Limb (tissue), 2 donors: ENCODE data around the gene PLEKHA3.
"Not testable (repeated sequence)": the region's sequence is repeated elsewhere in the genome, so short reads cannot be mapped to it uniquely, and the experiment has no call there.

Experiments used
- DNase-seq, 2 donors: peaks; one replicate each; pipeline ENCODE4 v3.0.0-alpha.2; 2016; ENCODE audit errors: extremely low spot score in 2 of 2

PLEKHA3 gene

DNA sequence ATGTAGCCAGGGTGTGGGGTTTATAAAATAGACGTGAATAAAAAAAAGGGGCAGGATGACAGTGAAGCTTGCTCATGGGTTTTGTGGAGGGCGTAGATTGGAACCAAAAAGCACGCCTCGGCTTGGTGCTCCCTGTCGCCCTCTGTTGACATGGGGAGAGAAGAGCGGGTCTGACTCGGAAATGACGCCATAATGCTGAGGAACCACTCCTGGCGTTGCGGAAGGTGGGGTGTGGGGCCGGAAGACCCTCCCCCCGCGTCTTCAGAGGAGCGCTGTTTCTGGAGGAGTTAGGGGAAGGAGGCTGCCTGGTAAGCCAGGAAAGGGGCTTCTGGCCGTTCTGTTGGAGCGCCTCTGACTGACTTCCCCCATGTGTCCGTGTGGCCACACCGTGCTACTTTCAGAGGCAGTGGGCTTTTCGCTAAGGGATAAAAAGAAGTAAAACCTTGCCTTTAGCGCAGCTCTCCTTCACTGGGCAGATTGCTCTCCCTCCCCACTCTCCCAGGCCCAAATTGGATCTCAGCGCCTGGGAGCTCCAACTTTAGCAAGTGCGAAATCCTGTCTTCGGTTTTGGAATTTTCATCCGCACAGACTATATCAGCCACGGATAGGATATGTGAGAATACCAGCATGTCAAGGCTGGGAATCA lies 42.8 kb downstream of the PLEKHA3 start:
- DNase-seq = peak; percentile 88 to 90

DNA sequence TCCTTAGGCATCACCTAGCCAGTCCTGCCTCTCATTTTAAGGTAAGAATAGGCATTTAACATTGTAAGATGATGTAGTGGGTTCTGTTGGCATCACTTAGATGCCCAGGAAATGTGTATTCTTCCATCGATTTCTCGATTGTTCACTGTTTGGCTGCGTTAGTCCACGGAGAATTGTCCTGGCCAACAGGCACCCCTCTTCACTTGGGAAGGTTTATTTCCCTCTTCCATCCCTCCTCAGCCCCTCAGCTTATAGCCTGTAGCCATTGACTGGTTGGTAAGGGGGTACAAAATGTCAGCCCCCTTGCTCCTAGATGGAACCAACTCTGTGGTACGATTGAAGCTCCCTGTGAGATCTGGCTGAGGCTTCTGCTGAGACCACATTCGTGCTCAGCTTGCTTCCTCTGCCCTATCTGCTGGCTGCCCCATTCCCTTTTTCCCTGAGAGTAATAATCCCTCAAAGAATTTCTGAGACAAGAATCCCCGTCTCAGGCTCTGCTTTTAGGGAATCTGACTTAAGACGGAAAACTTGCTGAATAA lies 43.4 kb downstream of the PLEKHA3 start:
- DNase-seq = no peak

DNA sequence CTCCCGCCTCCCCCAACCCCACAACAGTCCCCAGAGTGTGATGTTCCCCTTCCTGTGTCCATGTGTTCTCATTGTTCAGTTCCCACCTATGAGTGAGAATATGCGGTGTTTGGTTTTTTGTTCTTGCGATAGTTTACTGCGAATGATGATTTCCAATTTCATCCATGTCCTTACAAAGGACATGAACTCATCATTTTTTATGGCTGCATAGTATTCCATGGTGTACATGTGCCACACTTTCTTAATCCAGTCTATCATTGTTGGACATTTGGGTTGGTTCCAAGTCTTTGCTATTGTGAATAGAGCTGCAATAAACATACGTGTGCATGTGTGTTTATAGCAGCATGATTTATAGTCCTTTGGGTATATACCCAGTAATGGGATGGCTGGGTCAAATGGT lies 44.8 kb downstream of the PLEKHA3 start:
- DNase-seq = not testable (repeated sequence)

DNA sequence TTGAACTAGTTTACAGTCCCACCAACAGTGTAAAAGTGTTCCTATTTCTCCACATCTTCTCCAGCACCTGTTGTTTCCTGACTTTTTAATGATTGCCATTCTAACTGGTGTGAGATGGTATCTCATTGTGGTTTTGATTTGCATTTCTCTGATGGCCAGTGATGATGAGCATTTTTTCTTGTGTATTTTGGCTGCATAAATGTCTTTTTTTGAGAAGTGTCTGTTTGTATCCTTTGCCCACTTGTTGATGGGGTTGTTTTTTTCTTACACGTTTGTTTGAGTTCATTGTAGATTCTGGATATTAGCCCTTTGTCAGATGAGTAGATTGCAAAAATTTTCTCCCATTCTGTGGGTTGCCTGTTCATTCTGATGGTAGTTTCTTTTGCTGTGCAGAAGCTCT lies 45.2 kb downstream of the PLEKHA3 start:
- DNase-seq = not testable (repeated sequence)

DNA sequence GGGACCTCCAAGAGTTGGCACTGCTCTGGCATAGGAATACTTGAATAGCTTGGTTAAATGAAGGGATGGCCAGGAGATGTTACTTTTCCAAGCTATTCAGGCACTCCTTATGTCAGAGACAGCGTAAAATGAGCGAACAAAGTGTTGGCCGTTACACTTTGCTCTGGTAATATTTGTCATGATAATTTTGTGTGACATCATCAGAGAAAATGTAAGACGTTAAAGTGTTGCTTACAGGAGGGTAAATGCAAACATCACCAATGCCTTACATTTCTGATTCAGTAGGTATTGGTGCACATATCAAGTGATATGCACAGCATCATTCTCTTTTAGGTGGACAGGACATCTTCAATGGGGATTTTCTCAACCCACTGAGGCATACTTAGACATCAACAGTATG lies 46.0 kb downstream of the PLEKHA3 start:
- no peak for DNase-seq

DNA sequence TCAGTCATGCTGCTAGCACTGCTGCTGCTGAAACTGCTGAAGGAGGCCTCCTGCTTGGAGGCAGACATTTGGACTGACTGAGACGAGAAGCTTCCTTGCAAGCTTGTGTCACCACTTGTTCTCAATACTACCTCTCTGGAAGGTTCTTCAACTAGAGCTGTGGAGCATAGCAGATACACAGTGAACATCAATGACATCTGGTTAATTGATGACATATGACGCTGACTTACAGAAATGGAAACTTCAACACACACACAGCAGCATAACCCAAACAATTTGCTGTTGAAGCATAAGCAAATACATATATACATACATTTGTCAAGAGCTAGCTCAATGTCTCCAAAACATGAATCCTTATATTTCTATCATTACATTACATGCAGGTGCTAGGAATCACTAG lies 47.3 kb downstream of the PLEKHA3 start:
- no peak for DNase-seq

DNA sequence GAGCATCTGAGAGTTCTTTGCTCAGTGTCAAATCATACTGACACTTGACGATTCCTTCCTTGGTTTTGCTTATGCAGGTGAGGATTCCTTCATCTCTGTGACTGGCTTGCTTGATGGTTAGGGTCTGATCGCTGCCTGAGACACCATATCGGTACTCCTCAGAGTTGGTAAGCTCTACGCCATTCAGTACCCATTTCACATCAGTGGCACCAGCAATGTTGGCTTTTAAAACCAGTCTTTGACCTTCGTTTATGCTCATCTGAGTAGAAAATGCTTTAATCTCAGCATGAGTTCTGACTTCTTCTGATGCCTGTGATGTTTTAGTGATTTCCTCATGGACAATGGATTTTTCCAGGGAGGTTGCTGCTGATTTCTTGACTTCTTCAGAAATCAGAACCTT lies 48.4 kb downstream of the PLEKHA3 start:
- no peak for DNase-seq

DNA sequence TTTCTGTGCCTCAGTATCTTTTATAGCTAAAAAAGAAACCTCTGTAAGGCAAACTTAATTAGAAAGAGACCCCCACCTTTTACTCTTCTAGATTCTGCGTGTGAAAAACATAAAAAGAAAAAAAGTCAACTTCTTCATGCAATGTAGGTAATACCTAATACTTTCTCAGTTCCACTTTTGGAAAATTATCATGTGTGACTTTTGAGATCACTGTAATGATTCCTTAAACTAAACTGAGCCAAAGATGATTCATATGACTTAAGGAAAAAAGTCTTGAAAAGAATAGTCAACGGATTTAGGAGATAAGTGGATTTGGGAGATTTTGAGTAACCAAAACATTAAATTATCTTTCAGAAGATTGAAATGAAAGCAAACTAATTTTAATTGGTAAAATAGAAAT lies 48.9 kb downstream of the PLEKHA3 start:
- no peak for DNase-seq

DNA sequence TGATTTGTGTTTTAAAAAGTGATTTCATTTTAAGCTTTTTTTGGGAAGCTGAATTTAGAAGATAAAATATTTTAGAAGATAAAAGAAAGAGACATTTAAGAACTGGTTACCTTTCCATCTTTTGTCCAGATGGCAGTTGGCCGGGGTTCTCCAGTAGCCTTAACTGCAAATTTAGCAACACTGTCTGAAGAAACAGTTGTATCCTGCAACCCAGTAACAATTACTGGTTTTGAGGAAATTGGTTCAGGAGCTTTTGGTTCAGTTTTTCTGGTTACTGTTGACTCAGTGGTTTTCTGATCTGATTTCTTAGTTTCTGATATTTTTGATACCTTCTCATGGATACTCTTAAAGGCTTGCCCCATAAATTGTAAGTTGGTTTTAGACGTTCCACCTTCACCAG lies 49.9 kb downstream of the PLEKHA3 start:
- no peak for DNase-seq

DNA sequence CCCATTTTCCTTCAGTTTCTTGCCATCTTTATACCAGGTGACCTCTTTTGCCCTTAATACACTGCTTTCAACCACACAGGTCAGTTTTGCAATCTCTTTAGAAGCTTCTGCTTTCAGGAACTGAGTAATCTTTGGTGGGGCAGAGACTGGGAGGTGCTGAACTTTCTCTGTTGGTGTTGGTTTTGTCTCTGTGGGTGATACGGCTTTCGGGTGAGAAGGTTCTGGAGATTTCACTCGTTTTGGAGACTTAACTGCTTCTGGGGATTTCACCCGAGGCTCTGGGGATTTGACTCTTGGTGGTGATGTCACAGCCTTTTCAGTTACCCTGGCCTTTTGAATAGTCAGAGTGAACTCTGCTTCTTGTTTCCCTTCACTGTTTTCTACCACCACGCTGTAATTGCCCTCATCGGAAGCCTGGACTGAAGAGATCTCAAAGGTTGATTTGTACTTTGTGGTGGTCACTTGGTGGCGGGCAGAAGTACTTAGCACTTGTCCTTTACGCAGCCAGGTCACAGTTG lies 50.4 kb downstream of the PLEKHA3 start:
- no peak for DNase-seq

DNA sequence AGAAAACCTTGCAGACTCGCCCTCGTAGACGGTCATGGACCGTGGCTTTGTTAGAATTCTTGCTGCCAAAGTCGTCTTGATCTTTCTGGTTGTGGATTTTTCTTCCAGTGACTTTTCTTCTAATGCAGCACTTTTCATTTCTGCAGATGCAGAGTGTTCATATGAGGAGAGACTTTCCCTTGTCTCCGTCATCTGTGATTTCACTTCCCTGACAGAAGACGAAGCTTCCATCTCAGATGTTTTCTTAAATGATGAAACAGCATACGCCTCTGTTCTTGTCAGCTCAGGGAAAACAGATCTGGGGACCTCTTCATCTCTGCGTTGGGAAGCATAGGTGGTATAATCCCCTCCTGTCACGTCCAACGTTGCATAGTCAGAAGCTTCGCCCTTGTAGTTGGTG lies 50.9 kb downstream of the PLEKHA3 start:
- no peak for DNase-seq

DNA sequence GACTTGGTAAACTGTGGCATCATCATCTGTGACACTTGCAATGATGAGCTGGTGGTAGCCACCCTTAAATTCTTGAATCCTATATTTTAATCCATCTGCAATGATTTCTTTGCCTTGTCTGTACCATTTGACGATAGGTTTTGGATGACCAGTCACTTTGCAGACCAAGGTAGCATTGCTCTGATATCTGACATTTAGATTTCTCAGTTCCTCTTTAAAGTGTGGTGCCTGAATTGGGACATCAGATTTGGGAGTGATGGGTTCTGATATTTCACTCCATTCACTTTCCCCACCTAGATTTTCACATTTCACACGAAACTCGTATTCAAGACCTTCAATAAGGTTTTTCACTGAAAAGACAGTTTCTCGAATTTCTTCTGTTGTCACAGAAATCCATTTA lies 55.8 kb downstream of the PLEKHA3 start:
- no peak for DNase-seq

DNA sequence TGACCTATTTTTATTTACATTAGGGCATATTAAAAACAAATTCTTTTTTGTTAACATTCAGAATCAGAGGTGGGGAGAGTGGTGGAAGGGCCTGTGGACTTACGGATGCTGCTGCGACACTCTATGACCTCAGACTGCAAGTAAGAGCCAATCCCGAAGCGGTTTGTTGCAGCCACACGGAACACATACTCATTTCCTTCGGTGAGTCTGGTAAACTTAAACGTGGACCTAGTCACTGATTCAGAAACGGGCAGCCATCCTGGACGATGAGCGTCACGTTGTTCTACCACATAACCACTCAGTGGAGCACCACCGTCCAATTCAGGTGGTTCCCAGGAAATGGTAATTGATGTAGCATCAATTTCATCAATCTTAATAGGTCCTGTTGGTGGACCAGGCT lies 61.9 kb downstream of the PLEKHA3 start:
- no peak for DNase-seq

DNA sequence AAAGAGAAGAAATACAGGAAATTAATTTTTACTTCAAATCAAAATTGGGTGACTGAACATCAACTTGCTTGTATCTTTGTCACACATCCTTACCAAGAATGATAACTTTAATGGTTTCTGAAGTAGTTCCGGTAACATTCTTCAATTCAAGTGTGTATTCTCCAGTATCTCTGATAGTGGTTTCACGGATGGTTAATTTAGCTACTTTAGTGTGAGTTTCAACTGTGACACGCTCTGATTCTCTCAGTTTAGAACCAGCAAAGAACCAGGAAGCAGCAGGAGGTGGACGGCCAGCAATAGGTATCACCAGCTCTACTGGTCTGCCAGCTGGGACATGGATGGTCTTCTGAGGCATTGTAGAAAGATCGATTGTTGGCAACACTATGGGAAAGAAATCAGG lies 62.3 kb downstream of the PLEKHA3 start:
- DNase-seq = no peak

DNA sequence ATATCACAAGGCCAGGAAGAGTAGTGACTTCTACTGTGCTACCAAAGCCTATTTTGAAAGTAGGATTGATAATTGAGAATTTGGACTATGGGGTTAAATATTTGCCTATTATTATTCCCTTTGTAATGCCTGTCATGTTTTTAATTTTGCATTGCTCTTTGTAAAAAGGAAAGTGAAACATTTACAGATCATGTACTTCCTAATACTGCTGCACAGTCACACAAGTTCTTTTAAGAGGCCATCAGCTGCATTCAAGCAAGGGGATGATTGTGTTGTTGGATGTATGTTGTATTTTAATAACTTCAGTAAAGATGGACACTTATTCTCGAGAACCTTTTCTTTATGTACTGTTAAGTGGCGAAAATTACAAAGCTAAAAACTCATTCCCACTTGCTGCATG lies 70.1 kb downstream of the PLEKHA3 start:
- no peak for DNase-seq

DNA sequence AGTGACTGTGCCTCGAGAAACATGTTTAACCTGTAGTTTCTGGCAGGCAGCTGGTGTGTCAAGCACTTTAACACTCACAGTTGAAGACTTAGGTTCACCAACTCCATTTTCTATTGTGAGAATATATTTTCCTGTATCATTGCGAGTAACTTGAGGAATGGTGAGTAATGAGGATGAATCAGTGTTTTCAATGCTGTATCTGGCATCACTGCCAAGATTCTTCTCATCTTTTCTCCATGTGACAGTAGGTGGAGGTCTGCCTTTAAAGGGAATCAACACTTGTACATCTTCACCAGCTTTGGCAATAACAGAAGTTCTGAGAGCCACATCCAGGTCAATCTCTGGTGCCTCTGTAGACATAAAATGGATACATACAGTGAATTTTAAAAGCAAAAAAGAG lies 72.8 kb downstream of the PLEKHA3 start:
- DNase-seq = no peak
